ENCODE data around the gene AMZ2.

The AMZ2 gene

GRCh38 chr17:68293490-68294195 lies 45.8 kb downstream of the AMZ2 start:
- TF ChIP-seq CTCF (IDR thresholded peaks at IDR 0.05; ENCODE audit: insufficient read depth, low read length, poor library complexity, severe bottlenecking) = no peak
- no peak overlapping the region for H3K4me3 ChIP-seq (replicated peaks; ENCODE audit: low read depth, low read length)
- no peaks in the 10 kb centered on the region for H3K27me3 ChIP-seq (replicated peaks; ENCODE audit: control insufficient read depth, insufficient read depth, low read length)
- DNase-seq (ENCODE audit: extremely low read depth, insufficient read length) = no peak
- no peaks in the 10 kb centered on the region for H3K36me3 ChIP-seq (ENCODE audit: control insufficient read depth, insufficient read depth, low read length)

- no peak for TF ChIP-seq CTCF (IDR thresholded peaks at IDR 0.05; ENCODE audit: insufficient read depth, low read length, poor library complexity, severe bottlenecking)
- no peak overlapping the region for H3K4me3 ChIP-seq (replicated peaks; ENCODE audit: low read depth, low read length)
- no peaks in the 10 kb centered on the region for H3K36me3 ChIP-seq (ENCODE audit: control insufficient read depth, insufficient read depth, low read length)
- DNase-seq (ENCODE audit: extremely low read depth, insufficient read length) = no peak
- H3K27me3 ChIP-seq (replicated peaks; ENCODE audit: control insufficient read depth, insufficient read depth, low read length) = no peaks in the 10 kb centered on the region
These were observed 46.3 kb downstream of the AMZ2 start for GRCh38 chr17:68294196-68294555.

- TF ChIP-seq CTCF (IDR thresholded peaks at IDR 0.05; ENCODE audit: insufficient read depth, low read length, poor library complexity, severe bottlenecking) = no peak
- H3K4me3 ChIP-seq (replicated peaks; ENCODE audit: low read depth, low read length) = no peak overlapping the region
- no peak for DNase-seq (ENCODE audit: extremely low read depth, insufficient read length)
- H3K27me3 ChIP-seq (replicated peaks; ENCODE audit: control insufficient read depth, insufficient read depth, low read length) = no peaks in the 10 kb centered on the region
- no peaks in the 10 kb centered on the region for H3K36me3 ChIP-seq (ENCODE audit: control insufficient read depth, insufficient read depth, low read length)
These were observed 46.8 kb downstream of the AMZ2 start for GRCh38 chr17:68294617-68295016.

GRCh38 chr17:68295086-68295485 lies 47.2 kb downstream of the AMZ2 start:
- no peak for DNase-seq (ENCODE audit: extremely low read depth, insufficient read length)
- Histone ChIP-seq H3K27me3 (replicated peaks; ENCODE audit: control insufficient read depth, insufficient read depth, low read length) (no peaks in the 10 kb centered on the region), H3K4me3 (replicated peaks; ENCODE audit: low read depth, low read length) (no peak overlapping the region), H3K36me3 (ENCODE audit: control insufficient read depth, insufficient read depth, low read length) (no peaks in the 10 kb centered on the region)
- TF ChIP-seq CTCF (IDR thresholded peaks at IDR 0.05; ENCODE audit: insufficient read depth, low read length, poor library complexity, severe bottlenecking) = no peak

GRCh38 chr17:68296217-68297191 lies 48.7 kb downstream of the AMZ2 start:
- H3K4me3 ChIP-seq (replicated peaks; ENCODE audit: low read depth, low read length) = no peak overlapping the region
- DNase-seq (ENCODE audit: extremely low read depth, insufficient read length) = no peak

More at GRCh38 chr17:68296217-68297191, 48.7 kb downstream of the AMZ2 start:
- no peak for TF ChIP-seq CTCF (IDR thresholded peaks at IDR 0.05; ENCODE audit: insufficient read depth, low read length, poor library complexity, severe bottlenecking)
- H3K27me3 ChIP-seq (replicated peaks; ENCODE audit: control insufficient read depth, insufficient read depth, low read length) = no peaks in the 10 kb centered on the region
- no peaks in the 10 kb centered on the region for H3K36me3 ChIP-seq (ENCODE audit: control insufficient read depth, insufficient read depth, low read length)
